SU-DHL-6 (cell line): Measurements from ENCODE around the gene NPSR1.

ENCODE experiments used
- EZH2phosphoT487 ChIP-seq: fragments of 200-600 bp; sonication (generic), shearing (Covaris generic); conservative IDR thresholded peaks from 2 replicates; pipeline ENCODE4 v1.6.1; 2018; ENCODE audit warnings: mild to moderate bottlenecking, antibody characterized with exemption, low read length, moderate library complexity, mixed read lengths
- TF ChIP-seq, protein P1 (sequence below): fragments of 200-600 bp; sonication (generic); IDR thresholded peaks from one replicate; pipeline ENCODE4 v1.5.1; 2017; ENCODE audit warnings: antibody characterized with exemption, mild to moderate bottlenecking, low read length, moderate library complexity; ENCODE audit not compliant: insufficient read depth, poor library complexity, severe bottlenecking

DNA sequence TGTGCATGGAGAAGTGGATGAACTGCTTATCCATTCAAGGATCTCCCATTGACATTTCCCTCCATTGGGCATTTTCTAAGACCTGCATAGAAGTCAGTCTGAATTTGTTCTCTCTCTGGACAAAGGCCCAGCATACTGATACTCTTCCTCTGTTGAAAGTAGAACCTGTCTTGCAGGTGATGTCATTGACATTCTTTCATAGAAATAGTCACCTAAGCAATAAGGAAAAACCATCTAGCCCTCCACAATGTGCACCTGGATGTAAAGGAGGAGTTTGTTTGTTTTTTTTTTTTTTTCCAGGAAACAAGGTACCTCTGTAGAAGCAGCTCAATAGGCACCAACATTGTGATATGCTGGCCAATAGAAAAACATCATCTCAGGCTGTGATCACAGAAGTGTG is 228.8 kb downstream of the NPSR1 start:
- TF ChIP-seq, protein P1, sequence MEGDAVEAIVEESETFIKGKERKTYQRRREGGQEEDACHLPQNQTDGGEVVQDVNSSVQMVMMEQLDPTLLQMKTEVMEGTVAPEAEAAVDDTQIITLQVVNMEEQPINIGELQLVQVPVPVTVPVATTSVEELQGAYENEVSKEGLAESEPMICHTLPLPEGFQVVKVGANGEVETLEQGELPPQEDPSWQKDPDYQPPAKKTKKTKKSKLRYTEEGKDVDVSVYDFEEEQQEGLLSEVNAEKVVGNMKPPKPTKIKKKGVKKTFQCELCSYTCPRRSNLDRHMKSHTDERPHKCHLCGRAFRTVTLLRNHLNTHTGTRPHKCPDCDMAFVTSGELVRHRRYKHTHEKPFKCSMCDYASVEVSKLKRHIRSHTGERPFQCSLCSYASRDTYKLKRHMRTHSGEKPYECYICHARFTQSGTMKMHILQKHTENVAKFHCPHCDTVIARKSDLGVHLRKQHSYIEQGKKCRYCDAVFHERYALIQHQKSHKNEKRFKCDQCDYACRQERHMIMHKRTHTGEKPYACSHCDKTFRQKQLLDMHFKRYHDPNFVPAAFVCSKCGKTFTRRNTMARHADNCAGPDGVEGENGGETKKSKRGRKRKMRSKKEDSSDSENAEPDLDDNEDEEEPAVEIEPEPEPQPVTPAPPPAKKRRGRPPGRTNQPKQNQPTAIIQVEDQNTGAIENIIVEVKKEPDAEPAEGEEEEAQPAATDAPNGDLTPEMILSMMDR = no peak
- no peak for TF ChIP-seq EZH2phosphoT487
